Uterus (tissue), 4 donors: ENCODE measurements around the gene TMA7B. TPM values are rescaled to one million over a fixed set of nuclear protein-coding genes. Genes with fewer than 3 reads are reported as not detected.

Source experiments
- DNase-seq, 2 donors: peaks; one replicate each; pipeline ENCODE4 v3.0.0-alpha.2; 2019 to 2020
- H3K27ac ChIP-seq, 2 donors: fragments of 200-600 bp; sonication (generic); 1 replicate in 1 of 2; 2 replicates in 1 of 2; pipeline ENCODE4 v1.5.1; 2016 to 2018
- H3K27me3 ChIP-seq, 2 donors: fragments of 200-600 bp; sonication (generic); one replicate each; pipeline ENCODE4 v1.5.1; 2018 to 2019; ENCODE audit warnings: control low read depth in 1 of 2
- H3K36me3 ChIP-seq, 2 donors: fragments of 200-600 bp; sonication (generic); one replicate each; pipeline ENCODE4 v1.5.1; 2019; ENCODE audit warnings: control low read depth in 1 of 2
- H3K4me1 ChIP-seq, 2 donors: fragments of 200-600 bp; sonication (generic); one replicate each; pipeline ENCODE4 v1.5.1; 2018 to 2019; ENCODE audit warnings: control low read depth in 1 of 2
- H3K4me3 ChIP-seq, 2 donors: fragments of 200-600 bp; sonication (generic); 1 replicate in 1 of 2; 2 replicates in 1 of 2; pipeline ENCODE4 v1.5.1; 2018 to 2019; ENCODE audit warnings: mild to moderate bottlenecking in 1 of 2
- H3K9me3 ChIP-seq, 2 donors: fragments of 200-600 bp; sonication (generic); one replicate each; pipeline ENCODE4 v1.5.1; 2019; ENCODE audit warnings: control low read depth in 1 of 2
- CTCF ChIP-seq, 4 experiments: fragments of 200-600 bp in 2 of 4; fragments of 450-650 bp in 2 of 4; sonication (generic) in 2 of 4; IDR thresholded peaks; one replicate each; pipeline ENCODE4 v1.5.1; 2016 to 2019; ENCODE audit warnings: antibody characterized with exemption in 4 of 4, mild to moderate bottlenecking in 2 of 4, moderate library complexity in 1 of 4
- POLR2A ChIP-seq, 2 donors: fragments of 450-650 bp; IDR thresholded peaks; one replicate each; pipeline ENCODE4 v1.6.1; 2016; ENCODE audit warnings: antibody characterized with exemption in 2 of 2, mild to moderate bottlenecking in 1 of 2, moderate library complexity in 1 of 2
- intact Hi-C: fragments of 100-400 bp; cut with DNase I; formaldehyde crosslinking; loops from one replicate; pipeline ENCODE4 v1.15.1; 2023; ENCODE audit warnings: low total_unique reads
- total RNA-seq, 4 donors: library from RNA; depleted of rRNA in 3 of 4; stranded (reverse); fragments of >200 nt in 3 of 4; gene quantifications; one replicate each; pipeline versions ENCODE4 v1.1.0 to v1.2.4, GENCODE V29; 2014 to 2023
- donor health status: DM: yes; HTN: yes; CAD: no.

The TMA7B gene
- total RNA-seq, 4 donors from 2014 or later, result not detected

GRCh38 chr22:39984006-39984405 lies 23.8 kb downstream of the TMA7B start:
- TF ChIP-seq CTCF (IDR thresholded peaks at IDR 0.05) (no peak), POLR2A (IDR thresholded peaks at IDR 0.05) (no peak)
- H3K4me1 ChIP-seq, result no peaks in the 10 kb centered on the region
- no peak overlapping the region for H3K27ac ChIP-seq
- H3K36me3 ChIP-seq, result no peaks in the 10 kb centered on the region
- H3K9me3 ChIP-seq, result no peaks in the 10 kb centered on the region
- intact Hi-C loops, result no loop called here
- no peaks in the 10 kb centered on the region for H3K27me3 ChIP-seq
- no peak for DNase-seq
- H3K4me3 ChIP-seq, result no peak overlapping the region

GRCh38 chr22:39984746-39985145 lies 24.5 kb downstream of the TMA7B start:
- H3K36me3 ChIP-seq, result no peaks in the 10 kb centered on the region
- no peaks in the 10 kb centered on the region for H3K9me3 ChIP-seq
- no peak overlapping the region for H3K27ac ChIP-seq
- no peak for TF ChIP-seq CTCF (IDR thresholded peaks at IDR 0.05)
- TF ChIP-seq POLR2A (IDR thresholded peaks at IDR 0.05), result no peak
- DNase-seq, result no peak
- no peaks in the 10 kb centered on the region for H3K4me1 ChIP-seq
- no peaks in the 10 kb centered on the region for H3K27me3 ChIP-seq
- no peak overlapping the region for H3K4me3 ChIP-seq
- intact Hi-C loops, result no loop called here

- Histone ChIP-seq H3K36me3 (no peaks in the 10 kb centered on the region), H3K27ac (no peak overlapping the region), H3K27me3 (no peaks in the 10 kb centered on the region), H3K4me3 (no peak overlapping the region), H3K4me1 (no peaks in the 10 kb centered on the region), H3K9me3 (no peaks in the 10 kb centered on the region)
- DNase-seq, result no peak
- intact Hi-C loops, result no loop called here
- TF ChIP-seq CTCF (IDR thresholded peaks at IDR 0.05) (no peak), POLR2A (IDR thresholded peaks at IDR 0.05) (no peak)
Observed at GRCh38 chr22:39985383-39986035, 25.3 kb downstream of the TMA7B start.

GRCh38 chr22:39988386-39989114 lies 28.4 kb downstream of the TMA7B start:
- intact Hi-C loops, result no loop called here
- Histone ChIP-seq H3K9me3 (no peaks in the 10 kb centered on the region), H3K27ac (no peak overlapping the region), H3K4me3 (no peak overlapping the region), H3K27me3 (peaks cover 0 to 1% of the 10 kb centered on the region in 2 donors), H3K36me3 (no peaks in the 10 kb centered on the region), H3K4me1 (no peaks in the 10 kb centered on the region)
- no peak for DNase-seq
- TF ChIP-seq CTCF (IDR thresholded peaks at IDR 0.05) (no peak), POLR2A (IDR thresholded peaks at IDR 0.05) (no peak)

GRCh38 chr22:39989633-39990032 lies 29.4 kb downstream of the TMA7B start:
- Histone ChIP-seq H3K9me3 (no peaks in the 10 kb centered on the region), H3K4me3 (no peak overlapping the region), H3K4me1 (no peaks in the 10 kb centered on the region), H3K27me3 (peaks cover 0 to 10% of the 10 kb centered on the region in 2 donors), H3K36me3 (no peaks in the 10 kb centered on the region), H3K27ac (no peak overlapping the region)
- no peak for DNase-seq
- intact Hi-C loops, result no loop called here
- TF ChIP-seq POLR2A (IDR thresholded peaks at IDR 0.05) (no peak), CTCF (IDR thresholded peaks at IDR 0.05) (no peak)
